ENCODE measurements around the gene GAPT. TPM values are rescaled to one million over a fixed set of nuclear protein-coding genes. Genes with fewer than 3 reads are reported as not detected.

GAPT gene
- polyA plus RNA-seq, 1 donor from 2014 or later, result not detected

DNA sequence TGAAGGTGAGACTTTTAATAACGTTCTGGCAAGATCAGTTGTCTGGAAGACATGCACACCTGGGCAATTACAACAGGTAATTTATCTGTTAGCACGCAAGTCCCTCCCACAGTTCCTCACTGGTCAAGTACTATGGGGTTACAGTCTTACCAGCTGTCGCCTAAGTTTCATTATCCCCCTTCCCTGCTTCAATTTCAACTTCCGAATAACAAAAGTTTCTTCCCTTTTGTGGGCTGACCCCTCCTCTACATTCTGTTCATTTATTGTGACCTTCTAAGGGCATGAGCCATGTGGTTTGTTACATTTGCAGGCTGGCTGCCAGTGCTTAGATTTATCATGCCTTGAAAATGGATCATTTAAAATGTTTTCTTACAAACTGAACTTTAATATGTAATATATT lies 16.5 kb downstream of the GAPT start:
- TF ChIP-seq, protein P1, sequence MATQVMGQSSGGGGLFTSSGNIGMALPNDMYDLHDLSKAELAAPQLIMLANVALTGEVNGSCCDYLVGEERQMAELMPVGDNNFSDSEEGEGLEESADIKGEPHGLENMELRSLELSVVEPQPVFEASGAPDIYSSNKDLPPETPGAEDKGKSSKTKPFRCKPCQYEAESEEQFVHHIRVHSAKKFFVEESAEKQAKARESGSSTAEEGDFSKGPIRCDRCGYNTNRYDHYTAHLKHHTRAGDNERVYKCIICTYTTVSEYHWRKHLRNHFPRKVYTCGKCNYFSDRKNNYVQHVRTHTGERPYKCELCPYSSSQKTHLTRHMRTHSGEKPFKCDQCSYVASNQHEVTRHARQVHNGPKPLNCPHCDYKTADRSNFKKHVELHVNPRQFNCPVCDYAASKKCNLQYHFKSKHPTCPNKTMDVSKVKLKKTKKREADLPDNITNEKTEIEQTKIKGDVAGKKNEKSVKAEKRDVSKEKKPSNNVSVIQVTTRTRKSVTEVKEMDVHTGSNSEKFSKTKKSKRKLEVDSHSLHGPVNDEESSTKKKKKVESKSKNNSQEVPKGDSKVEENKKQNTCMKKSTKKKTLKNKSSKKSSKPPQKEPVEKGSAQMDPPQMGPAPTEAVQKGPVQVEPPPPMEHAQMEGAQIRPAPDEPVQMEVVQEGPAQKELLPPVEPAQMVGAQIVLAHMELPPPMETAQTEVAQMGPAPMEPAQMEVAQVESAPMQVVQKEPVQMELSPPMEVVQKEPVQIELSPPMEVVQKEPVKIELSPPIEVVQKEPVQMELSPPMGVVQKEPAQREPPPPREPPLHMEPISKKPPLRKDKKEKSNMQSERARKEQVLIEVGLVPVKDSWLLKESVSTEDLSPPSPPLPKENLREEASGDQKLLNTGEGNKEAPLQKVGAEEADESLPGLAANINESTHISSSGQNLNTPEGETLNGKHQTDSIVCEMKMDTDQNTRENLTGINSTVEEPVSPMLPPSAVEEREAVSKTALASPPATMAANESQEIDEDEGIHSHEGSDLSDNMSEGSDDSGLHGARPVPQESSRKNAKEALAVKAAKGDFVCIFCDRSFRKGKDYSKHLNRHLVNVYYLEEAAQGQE (IDR thresholded peaks at IDR 0.05; ENCODE audit: borderline replicate concordance), result no peak
- no peak for TF ChIP-seq POLR2AphosphoS5 (IDR thresholded peaks at IDR 0.05)
- Histone ChIP-seq H2AFZ (ENCODE audit: low read depth, low read length) (no peak overlapping the region), H4K20me1 (ENCODE audit: insufficient read depth) (no peaks in the 10 kb centered on the region), H3K36me3 (ENCODE audit: insufficient read depth, low read length) (no peaks in the 10 kb centered on the region), H3K9me2 (ENCODE audit: insufficient read depth, low read length) (no peaks in the 10 kb centered on the region), H3K4me3 (ENCODE audit: low read length) (no peak overlapping the region), H3F3A (ENCODE audit: insufficient read depth, low read length, poor library complexity, severe bottlenecking) (no peaks in the 10 kb centered on the region), H3K79me2 (replicated peaks; ENCODE audit: insufficient read depth, low read length) (no peaks in the 10 kb centered on the region), H3K4me2 (ENCODE audit: low read length) (no peak overlapping the region), H3K27ac (ENCODE audit: low read length) (no peak overlapping the region), H3K27me3 (ENCODE audit: insufficient read depth, low read depth, low read length) (no peaks in the 10 kb centered on the region), H3K9me3 (ENCODE audit: low read length) (no peaks in the 10 kb centered on the region), H3K9ac (ENCODE audit: low read length) (no peak overlapping the region)

DNA sequence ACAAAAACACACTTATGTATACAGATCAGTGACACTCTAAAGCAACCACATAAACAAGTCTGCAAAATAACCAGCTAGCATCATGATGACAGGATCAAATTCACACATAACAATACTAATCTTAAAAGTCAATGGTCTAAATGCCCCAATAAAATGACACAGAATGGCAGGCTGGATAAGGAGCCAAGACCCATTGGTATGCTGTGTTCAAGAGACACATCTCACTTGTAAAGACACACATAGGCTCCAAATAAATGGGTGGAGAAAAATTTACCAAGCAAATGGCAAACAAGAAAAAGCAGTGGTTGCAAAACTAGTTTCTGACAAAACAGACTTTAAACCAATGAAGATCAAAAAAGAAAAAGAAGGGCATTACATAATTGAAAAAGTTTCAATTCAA lies 26.0 kb downstream of the GAPT start:
- Histone ChIP-seq H3K4me2 (ENCODE audit: low read length) (no peak overlapping the region), H3F3A (ENCODE audit: insufficient read depth, low read length, poor library complexity, severe bottlenecking) (no peaks in the 10 kb centered on the region), H3K9ac (ENCODE audit: low read length) (no peak overlapping the region), H3K27ac (ENCODE audit: low read length) (no peak overlapping the region), H3K79me2 (replicated peaks; ENCODE audit: insufficient read depth, low read length) (no peaks in the 10 kb centered on the region), H3K36me3 (ENCODE audit: insufficient read depth, low read length) (no peaks in the 10 kb centered on the region), H3K9me3 (ENCODE audit: low read length) (no peaks in the 10 kb centered on the region), H3K9me2 (ENCODE audit: insufficient read depth, low read length) (no peaks in the 10 kb centered on the region), H2AFZ (ENCODE audit: low read depth, low read length) (no peak overlapping the region), H4K20me1 (ENCODE audit: insufficient read depth) (no peaks in the 10 kb centered on the region), H3K27me3 (ENCODE audit: insufficient read depth, low read depth, low read length) (no peaks in the 10 kb centered on the region), H3K4me3 (ENCODE audit: low read length) (no peak overlapping the region)
- TF ChIP-seq MXI1 (conservative IDR thresholded peaks at IDR 0.05; ENCODE audit: poor library complexity, severe bottlenecking), result no peak
- no peak for TF ChIP-seq EP300 (conservative IDR thresholded peaks at IDR 0.05; ENCODE audit: poor library complexity, severe bottlenecking)
- TF ChIP-seq, protein P1 (IDR thresholded peaks at IDR 0.05; ENCODE audit: borderline replicate concordance), result no peak
- TF ChIP-seq POLR2AphosphoS5 (IDR thresholded peaks at IDR 0.05), result no peak

DNA sequence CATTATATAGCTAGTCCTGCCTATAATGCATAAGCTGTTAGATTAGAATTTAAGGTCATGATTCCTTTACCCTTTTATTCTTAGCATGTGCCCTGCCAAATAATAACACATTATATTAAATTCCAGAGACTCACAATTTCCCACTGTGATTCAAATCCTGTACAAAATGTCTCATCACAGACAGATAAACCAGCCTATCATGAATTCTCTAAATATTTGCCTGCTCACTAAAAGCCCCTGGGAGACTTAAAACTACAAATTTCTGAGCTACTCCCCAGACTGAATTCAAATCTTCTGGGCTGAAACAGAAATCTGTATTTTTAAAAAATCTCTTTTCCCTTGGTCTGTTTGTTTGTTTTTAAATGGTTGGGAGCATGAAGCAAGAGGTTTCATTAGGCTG lies 32.7 kb downstream of the GAPT start:
- no peaks in the 10 kb centered on the region for H3K27me3 ChIP-seq (ENCODE audit: insufficient read depth, low read depth, low read length)
- no peaks in the 10 kb centered on the region for H3K79me2 ChIP-seq (replicated peaks; ENCODE audit: insufficient read depth, low read length)
- no peak overlapping the region for H3K4me2 ChIP-seq (ENCODE audit: low read length)
- no peak overlapping the region for H3K9ac ChIP-seq (ENCODE audit: low read length)
- H2AFZ ChIP-seq (ENCODE audit: low read depth, low read length), result no peak overlapping the region
- TF ChIP-seq, protein P1 (IDR thresholded peaks at IDR 0.05; ENCODE audit: borderline replicate concordance), result no peak
- TF ChIP-seq RAD21 (conservative IDR thresholded peaks at IDR 0.05), result no peak
- TF ChIP-seq TAF1 (IDR thresholded peaks at IDR 0.05; ENCODE audit: low read depth), result no peak
- TF ChIP-seq POLR2AphosphoS5 (IDR thresholded peaks at IDR 0.05), result no peak
- TF ChIP-seq EZH2 (IDR thresholded peaks at IDR 0.05; ENCODE audit: borderline replicate concordance, insufficient read depth, low read length, poor library complexity, severe bottlenecking), result no peak
- no peaks in the 10 kb centered on the region for H3K9me3 ChIP-seq (ENCODE audit: low read length)
- no peaks in the 10 kb centered on the region for H4K20me1 ChIP-seq (ENCODE audit: insufficient read depth)
- H3K4me3 ChIP-seq (ENCODE audit: low read length), result no peak overlapping the region
- H3K9me2 ChIP-seq (ENCODE audit: insufficient read depth, low read length), result no peaks in the 10 kb centered on the region
- no peaks in the 10 kb centered on the region for H3K36me3 ChIP-seq (ENCODE audit: insufficient read depth, low read length)
- no peak overlapping the region for H3K27ac ChIP-seq (ENCODE audit: low read length)
- no peaks in the 10 kb centered on the region for H3F3A ChIP-seq (ENCODE audit: insufficient read depth, low read length, poor library complexity, severe bottlenecking)

Measured in neural cell (in vitro differentiated cells).